ENCODE data around the gene MAN2B1. TPM values are rescaled to one million over a fixed set of nuclear protein-coding genes. Genes with fewer than 3 reads are reported as not detected.
A peak's percentile ranks its signal among the peaks of the same experiment; 100 is the strongest.

The MAN2B1 gene
- total RNA-seq, 1 donor from 2014 or later: 120 TPM

DNA sequence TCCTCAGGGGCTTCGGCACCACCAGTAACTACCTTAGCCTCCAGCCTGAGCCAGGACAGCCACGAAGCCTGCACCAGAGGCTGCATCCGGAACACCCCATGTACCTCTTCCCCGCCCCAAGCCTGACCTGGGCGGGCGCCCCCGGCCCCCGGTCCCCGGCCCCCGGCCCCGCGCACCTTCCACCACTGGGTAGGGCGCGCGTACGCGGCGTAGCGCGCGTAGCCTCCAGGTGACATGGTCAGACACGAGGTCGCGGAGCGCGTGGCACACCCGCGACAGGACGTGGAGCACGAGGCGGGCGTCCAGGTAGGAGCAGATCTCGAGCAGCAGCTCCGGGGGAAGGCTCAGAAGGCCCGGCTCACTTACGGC, 29.4 kb upstream of the MAN2B1 start:
- no peak for DNase-seq (ENCODE audit: extremely low spot score, unreplicated experiment)
- H3K27ac Mint-ChIP-seq (ENCODE audit: unreplicated experiment): no peak overlapping the region
- no peaks in the 10 kb centered on the region for H3K27me3 Mint-ChIP-seq (ENCODE audit: unreplicated experiment)
- TF ChIP-seq, protein P1, sequence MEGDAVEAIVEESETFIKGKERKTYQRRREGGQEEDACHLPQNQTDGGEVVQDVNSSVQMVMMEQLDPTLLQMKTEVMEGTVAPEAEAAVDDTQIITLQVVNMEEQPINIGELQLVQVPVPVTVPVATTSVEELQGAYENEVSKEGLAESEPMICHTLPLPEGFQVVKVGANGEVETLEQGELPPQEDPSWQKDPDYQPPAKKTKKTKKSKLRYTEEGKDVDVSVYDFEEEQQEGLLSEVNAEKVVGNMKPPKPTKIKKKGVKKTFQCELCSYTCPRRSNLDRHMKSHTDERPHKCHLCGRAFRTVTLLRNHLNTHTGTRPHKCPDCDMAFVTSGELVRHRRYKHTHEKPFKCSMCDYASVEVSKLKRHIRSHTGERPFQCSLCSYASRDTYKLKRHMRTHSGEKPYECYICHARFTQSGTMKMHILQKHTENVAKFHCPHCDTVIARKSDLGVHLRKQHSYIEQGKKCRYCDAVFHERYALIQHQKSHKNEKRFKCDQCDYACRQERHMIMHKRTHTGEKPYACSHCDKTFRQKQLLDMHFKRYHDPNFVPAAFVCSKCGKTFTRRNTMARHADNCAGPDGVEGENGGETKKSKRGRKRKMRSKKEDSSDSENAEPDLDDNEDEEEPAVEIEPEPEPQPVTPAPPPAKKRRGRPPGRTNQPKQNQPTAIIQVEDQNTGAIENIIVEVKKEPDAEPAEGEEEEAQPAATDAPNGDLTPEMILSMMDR (IDR thresholded peaks at IDR 0.05): no peak
- H3K4me1 Mint-ChIP-seq (ENCODE audit: unreplicated experiment): peaks cover 5% of the 10 kb centered on the region
- H3K9me3 Mint-ChIP-seq (ENCODE audit: unreplicated experiment): no peaks in the 10 kb centered on the region
- H3K36me3 Mint-ChIP-seq (ENCODE audit: unreplicated experiment): peaks cover 11% of the 10 kb centered on the region
- peak overlapping the region; percentile 91 for H3K4me3 Mint-ChIP-seq (ENCODE audit: unreplicated experiment)

DNA sequence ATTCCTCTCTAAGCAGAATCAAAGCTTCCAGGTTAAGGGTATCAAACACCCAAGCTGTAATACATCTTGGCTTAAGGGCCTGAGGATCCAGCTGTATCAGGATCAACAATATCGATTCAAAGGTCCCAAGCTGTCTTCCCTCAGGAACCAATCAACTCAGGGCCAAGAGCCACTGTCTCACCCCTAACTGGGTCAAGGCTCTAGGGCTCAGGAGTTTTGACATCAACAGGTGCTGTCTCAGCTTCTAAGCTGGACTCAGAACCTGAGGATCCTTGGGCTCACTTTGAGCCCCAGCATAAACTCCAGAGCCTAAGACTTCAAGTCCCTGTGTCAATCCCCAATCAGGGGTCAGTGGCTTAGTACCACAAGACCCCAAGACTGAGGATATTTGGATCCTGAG, 29.0 kb upstream of the MAN2B1 start:
- peaks cover 9% of the 10 kb centered on the region for H3K36me3 Mint-ChIP-seq (ENCODE audit: unreplicated experiment)
- no peak for DNase-seq (ENCODE audit: extremely low spot score, unreplicated experiment)
- peak overlapping the region; percentile 91 for H3K4me3 Mint-ChIP-seq (ENCODE audit: unreplicated experiment)
- H3K4me1 Mint-ChIP-seq (ENCODE audit: unreplicated experiment): peaks cover 5% of the 10 kb centered on the region
- H3K9me3 Mint-ChIP-seq (ENCODE audit: unreplicated experiment): no peaks in the 10 kb centered on the region
- H3K27ac Mint-ChIP-seq (ENCODE audit: unreplicated experiment): no peak overlapping the region
- no peaks in the 10 kb centered on the region for H3K27me3 Mint-ChIP-seq (ENCODE audit: unreplicated experiment)
- TF ChIP-seq, protein P1 (IDR thresholded peaks at IDR 0.05): no peak

DNA sequence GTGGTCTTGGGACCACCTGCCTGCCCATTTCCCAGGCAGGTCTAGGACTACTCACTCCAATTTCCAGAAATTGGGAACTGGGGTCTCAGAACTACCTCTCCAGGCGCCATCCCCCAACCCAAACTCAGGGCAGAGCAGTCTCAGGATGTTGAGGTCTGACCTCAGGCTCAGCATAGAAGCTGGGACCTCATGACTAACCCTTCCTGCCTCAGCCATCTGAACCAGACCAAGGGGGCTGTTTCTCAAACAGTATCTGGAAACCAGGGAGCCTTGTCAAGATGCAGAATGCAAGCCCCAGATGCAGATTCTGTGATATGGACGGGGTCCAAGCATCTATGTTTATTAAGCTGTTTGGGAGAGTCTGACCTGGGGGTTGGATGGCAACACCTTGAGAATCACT, 28.6 kb upstream of the MAN2B1 start:
- Mint-ChIP-seq H3K27me3 (ENCODE audit: unreplicated experiment) (no peaks in the 10 kb centered on the region), H3K27ac (ENCODE audit: unreplicated experiment) (no peak overlapping the region), H3K4me1 (ENCODE audit: unreplicated experiment) (peaks cover 5% of the 10 kb centered on the region), H3K9me3 (ENCODE audit: unreplicated experiment) (no peaks in the 10 kb centered on the region), H3K36me3 (ENCODE audit: unreplicated experiment) (peaks cover 9% of the 10 kb centered on the region), H3K4me3 (ENCODE audit: unreplicated experiment) (peak overlapping the region; percentile 91)
- TF ChIP-seq, protein P1 (IDR thresholded peaks at IDR 0.05): no peak
- no peak for DNase-seq (ENCODE audit: extremely low spot score, unreplicated experiment)

DNA sequence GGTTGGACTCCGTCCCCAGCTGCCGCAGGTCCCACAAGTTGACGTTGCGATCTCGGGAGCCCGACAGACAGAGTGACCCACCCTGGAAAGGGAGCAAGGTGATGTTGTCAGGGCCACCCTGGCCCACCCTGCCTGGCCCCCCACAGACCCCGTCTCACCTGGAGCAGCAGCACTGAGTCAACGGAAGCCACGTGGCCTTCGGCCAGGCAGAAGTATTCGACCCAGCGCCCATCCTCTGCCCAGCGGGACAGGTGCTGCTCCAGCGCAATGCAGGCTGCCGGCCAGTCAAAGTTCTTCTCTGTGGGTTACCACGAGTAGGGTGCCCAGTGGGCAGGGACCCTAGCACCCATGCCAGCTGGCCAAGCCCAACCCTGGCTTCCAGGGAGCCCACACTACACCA, 28.1 kb upstream of the MAN2B1 start:
- peaks cover 5% of the 10 kb centered on the region for H3K4me1 Mint-ChIP-seq (ENCODE audit: unreplicated experiment)
- H3K36me3 Mint-ChIP-seq (ENCODE audit: unreplicated experiment): peaks cover 8% of the 10 kb centered on the region
- H3K4me3 Mint-ChIP-seq (ENCODE audit: unreplicated experiment): no peak overlapping the region
- H3K27ac Mint-ChIP-seq (ENCODE audit: unreplicated experiment): no peak overlapping the region
- DNase-seq (ENCODE audit: extremely low spot score, unreplicated experiment): no peak
- no peaks in the 10 kb centered on the region for H3K27me3 Mint-ChIP-seq (ENCODE audit: unreplicated experiment)
- no peaks in the 10 kb centered on the region for H3K9me3 Mint-ChIP-seq (ENCODE audit: unreplicated experiment)
- TF ChIP-seq, protein P1 (IDR thresholded peaks at IDR 0.05): no peak

DNA sequence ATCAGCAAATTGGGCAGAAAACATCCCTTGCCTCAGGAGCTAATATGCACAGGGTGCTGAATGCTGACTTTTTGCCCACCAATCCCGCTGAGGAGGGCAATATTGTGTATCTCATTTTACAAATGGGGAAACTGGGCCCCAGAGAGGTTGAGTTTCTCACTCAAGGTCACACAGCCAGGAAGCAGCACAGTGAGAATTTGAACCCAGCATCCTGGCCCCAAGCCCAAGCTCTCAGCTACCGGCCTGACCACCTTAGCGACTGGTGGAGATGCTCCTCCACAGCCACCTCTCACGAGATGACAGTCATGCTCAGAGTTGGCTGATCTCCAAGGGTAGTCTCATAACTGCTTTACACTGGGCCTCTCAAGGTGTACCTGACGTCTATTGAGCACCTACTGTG, 26.4 kb upstream of the MAN2B1 start:
- no peaks in the 10 kb centered on the region for H3K36me3 Mint-ChIP-seq (ENCODE audit: unreplicated experiment)
- TF ChIP-seq, protein P1 (IDR thresholded peaks at IDR 0.05): no peak
- no peaks in the 10 kb centered on the region for H3K9me3 Mint-ChIP-seq (ENCODE audit: unreplicated experiment)
- H3K4me1 Mint-ChIP-seq (ENCODE audit: unreplicated experiment): peaks cover 5% of the 10 kb centered on the region
- no peaks in the 10 kb centered on the region for H3K27me3 Mint-ChIP-seq (ENCODE audit: unreplicated experiment)
- no peak overlapping the region for H3K27ac Mint-ChIP-seq (ENCODE audit: unreplicated experiment)
- no peak overlapping the region for H3K4me3 Mint-ChIP-seq (ENCODE audit: unreplicated experiment)
- no peak for DNase-seq (ENCODE audit: extremely low spot score, unreplicated experiment)
